Hepatocyte (in vitro differentiated cells): ENCODE results near the gene RTN3. TPM values are rescaled to one million over a fixed set of nuclear protein-coding genes. Genes with fewer than 3 reads are reported as not detected.

Experiments
- DNase-seq: peaks from one replicate; pipeline ENCODE4 v3.0.0-alpha.2; 2016; ENCODE audit warnings: low spot score
- H2AFZ ChIP-seq: fragments of 200-600 bp; sonication (generic); 2 replicates; pipeline ENCODE4 v1.6.0; 2016; ENCODE audit warnings: antibody characterized with exemption, mild to moderate bottlenecking
- H3K27ac ChIP-seq: fragments of 200-600 bp; sonication (generic); 2 replicates; pipeline ENCODE4 v1.5.1; 2016; ENCODE audit warnings: mild to moderate bottlenecking
- H3K27me3 ChIP-seq: fragments of 200-600 bp; sonication (generic); 2 replicates; pipeline ENCODE4 v1.6.1; 2016
- H3K36me3 ChIP-seq: fragments of 200-600 bp; sonication (generic); replicated peaks from 2 replicates; pipeline ENCODE4 v1.5.1; 2016; ENCODE audit warnings: low read depth; ENCODE audit not compliant: insufficient read depth
- H3K4me1 ChIP-seq: fragments of 200-600 bp; sonication (generic); 2 replicates; pipeline ENCODE4 v1.5.1; 2016; ENCODE audit warnings: mild to moderate bottlenecking, moderate library complexity; ENCODE audit not compliant: insufficient read depth
- H3K4me2 ChIP-seq: fragments of 200-600 bp; sonication (generic); 2 replicates; pipeline ENCODE4 v1.6.0; 2016
- H3K4me3 ChIP-seq: fragments of 200-600 bp; sonication (generic); 2 replicates; pipeline ENCODE4 v1.5.1; 2016; ENCODE audit warnings: mild to moderate bottlenecking
- H3K79me2 ChIP-seq: fragments of 200-600 bp; sonication (generic); 2 replicates; pipeline ENCODE4 v1.6.0; 2017; ENCODE audit warnings: mild to moderate bottlenecking
- H3K9me2 ChIP-seq: fragments of 200-600 bp; sonication (generic); replicated peaks from 2 replicates; pipeline ENCODE4 v1.6.0; 2017; ENCODE audit warnings: mild to moderate bottlenecking; ENCODE audit not compliant: insufficient read depth
- H3K9me3 ChIP-seq: fragments of 200-600 bp; sonication (generic); 2 replicates; pipeline ENCODE4 v1.5.1; 2016; ENCODE audit warnings: low read depth, mild to moderate bottlenecking
- H4K20me1 ChIP-seq: fragments of 200-600 bp; sonication (generic); 2 replicates; pipeline ENCODE4 v1.6.0; 2016; ENCODE audit warnings: mild to moderate bottlenecking; ENCODE audit not compliant: insufficient read depth, poor library complexity, severe bottlenecking
- CTCF ChIP-seq: fragments of 200-600 bp; sonication (generic); IDR thresholded peaks from 2 replicates; pipeline ENCODE4 v1.5.1; 2016; ENCODE audit warnings: antibody characterized with exemption, mild to moderate bottlenecking; ENCODE audit not compliant: poor library complexity
- EZH2 ChIP-seq: fragments of 200-600 bp; sonication (generic); IDR thresholded peaks from 2 replicates; pipeline ENCODE4 v1.6.1; 2016; ENCODE audit warnings: antibody characterized with exemption, mild to moderate bottlenecking, borderline replicate concordance
- EZH2phosphoT487 ChIP-seq: fragments of 200-600 bp; sonication (generic); IDR thresholded peaks from one replicate; pipeline ENCODE4 v1.6.1; 2018; ENCODE audit warnings: antibody characterized with exemption, mild to moderate bottlenecking, low read depth, moderate library complexity; ENCODE audit not compliant: unreplicated experiment, severe bottlenecking
- WGBS: methylation state at CpG from one replicate; pipeline ENCODE4 v1.1.6; 2016; ENCODE audit warnings: low lambda C conversion rate; ENCODE audit errors: missing lambda C conversion rate; 5-methylcytosine and 5-hydroxymethylcytosine counted together
- polyA plus RNA-seq: library from polyadenylated mRNA; unstranded; fragments of >200 nt; fragmentation: Nextera tagmentation; extraction: Ambion mirVana; gene quantifications from 2 replicates; pipeline ENCODE4 v1.2.1, GENCODE V29; 2016
- total RNA-seq: library from RNA; depleted of rRNA; stranded (reverse); fragments of >200 nt; gene quantifications from 2 replicates; pipeline ENCODE4 v1.2.3, GENCODE V29; 2014

RTN3 gene
- total and polyA plus RNA-seq, 2 experiments from 2014 or later = 84.0 to 89.9 TPM

GRCh38 chr11:63671322-63672155, 9.8 kb upstream of the RTN3 start, which contains the start of gene ATL3:
TSS of gene ATL3 (minus strand) at chr11:63671376. CDS start at chr11:63671335, 41 bp downstream.
- WGBS = 15% methylated on average over 54 of the region's 69 CpGs
- Histone ChIP-seq H3K36me3 (no peaks in the 10 kb centered on the region), H3K9me3 (no peaks in the 10 kb centered on the region), H3K79me2 (peaks cover 37% of the 10 kb centered on the region), H3K27me3 (no peaks in the 10 kb centered on the region), H3K4me3 (peak within 1 kb of the TSS; percentile 77), H3K4me1 (no peaks in the 10 kb centered on the region), H2AFZ (peak within 1 kb of the TSS; percentile 86), H3K4me2 (peak within 1 kb of the TSS; percentile 95), H3K27ac (peak within 1 kb of the TSS; percentile 91), H3K9me2 (no peaks in the 10 kb centered on the region), H4K20me1 (no peaks in the 10 kb centered on the region)
- TF ChIP-seq EZH2phosphoT487 = no peak
- no peak for TF ChIP-seq EZH2
- no peak for TF ChIP-seq CTCF
- DNase-seq = peak; percentile 96

- H3K79me2 ChIP-seq = peaks cover 31% of the 10 kb centered on the region
- H3K4me3 ChIP-seq = no peak overlapping the region
- H3K4me1 ChIP-seq = no peaks in the 10 kb centered on the region
- no peaks in the 10 kb centered on the region for H3K9me3 ChIP-seq
- WGBS = 97% methylated on average over 16 of the region's 16 CpGs
- TF ChIP-seq EZH2phosphoT487 (no peak), CTCF (no peak), EZH2 (no peak)
- DNase-seq = no peak
- no peaks in the 10 kb centered on the region for H4K20me1 ChIP-seq
- peak overlapping the region; percentile 95 for H3K4me2 ChIP-seq
- no peaks in the 10 kb centered on the region for H3K36me3 ChIP-seq
- H3K27ac ChIP-seq = no peak overlapping the region
- peak overlapping the region; percentile 24 for H2AFZ ChIP-seq
- no peaks in the 10 kb centered on the region for H3K9me2 ChIP-seq
- H3K27me3 ChIP-seq = no peaks in the 10 kb centered on the region
These were observed 9.2 kb upstream of the RTN3 start for GRCh38 chr11:63672156-63672463.

GRCh38 chr11:63672936-63673539, 8.3 kb upstream of the RTN3 start:
- Histone ChIP-seq H3K4me1 (no peaks in the 10 kb centered on the region), H3K36me3 (no peaks in the 10 kb centered on the region), H3K4me3 (no peak overlapping the region), H4K20me1 (no peaks in the 10 kb centered on the region), H3K27me3 (no peaks in the 10 kb centered on the region), H3K27ac (no peak overlapping the region), H3K9me2 (no peaks in the 10 kb centered on the region), H3K9me3 (no peaks in the 10 kb centered on the region), H3K4me2 (no peak overlapping the region), H3K79me2 (peaks cover 22% of the 10 kb centered on the region), H2AFZ (no peak overlapping the region)
- WGBS = 95% methylated on average over 1 of the region's 1 CpG
- DNase-seq = no peak
- TF ChIP-seq EZH2 = no peak
- no peak for TF ChIP-seq CTCF
- no peak for TF ChIP-seq EZH2phosphoT487
